HG03565 (cell line): ENCODE data around the gene FHAD1.
"Not testable (repeated sequence)": the region's sequence is repeated elsewhere in the genome, so short reads cannot be mapped to it uniquely, and the experiment has no call there.

ENCODE experiments used
- ATAC-seq: cut with Tn5 transposase; IDR thresholded peaks from one replicate; pipeline ENCODE4 v1.9.1; 2021; ENCODE audit warnings: mild to moderate bottlenecking, moderate library complexity; ENCODE audit not compliant: unreplicated experiment

The FHAD1 gene

GRCh38 chr1:15412175-15412800 lies 165.3 kb downstream of the FHAD1 start:
- no peak for ATAC-seq

- no peak for ATAC-seq
These were observed 165.8 kb downstream of the FHAD1 start for GRCh38 chr1:15412843-15413242.

GRCh38 chr1:15413563-15414444 lies 166.8 kb downstream of the FHAD1 start:
- no peak for ATAC-seq

- ATAC-seq = no peak
These were observed 167.5 kb downstream of the FHAD1 start for GRCh38 chr1:15414445-15414983.

- no peak for ATAC-seq
These were observed 170.3 kb downstream of the FHAD1 start for GRCh38 chr1:15417059-15417934.

GRCh38 chr1:15418806-15419515 lies 171.9 kb downstream of the FHAD1 start:
- ATAC-seq = no peak

- no peak for ATAC-seq
These were observed 173.9 kb downstream of the FHAD1 start for GRCh38 chr1:15420853-15421465.

- no peak for ATAC-seq
These were observed 175.8 kb downstream of the FHAD1 start for GRCh38 chr1:15422871-15423270.

GRCh38 chr1:15423355-15424077 lies 176.5 kb downstream of the FHAD1 start:
- ATAC-seq = no peak

- ATAC-seq = no peak
These were observed 177.2 kb downstream of the FHAD1 start for GRCh38 chr1:15424146-15424667.

GRCh38 chr1:15424981-15425380 lies 178.0 kb downstream of the FHAD1 start:
- ATAC-seq = no peak

- no peak for ATAC-seq
These were observed 178.5 kb downstream of the FHAD1 start for GRCh38 chr1:15425521-15425920.

GRCh38 chr1:15425958-15426357 lies 178.9 kb downstream of the FHAD1 start:
- no peak for ATAC-seq

- ATAC-seq = no peak
These were observed 179.7 kb downstream of the FHAD1 start for GRCh38 chr1:15426492-15427279.

- ATAC-seq = no peak
These were observed 180.2 kb downstream of the FHAD1 start for GRCh38 chr1:15427280-15427666.

- not testable (repeated sequence) for ATAC-seq
These were observed 181.2 kb downstream of the FHAD1 start for GRCh38 chr1:15428252-15428651.

- no peak for ATAC-seq
These were observed 181.9 kb downstream of the FHAD1 start for GRCh38 chr1:15428815-15429435.

GRCh38 chr1:15429701-15430149 lies 182.7 kb downstream of the FHAD1 start:
- ATAC-seq = no peak
